HCT116 (cell line): ENCODE measurements around the gene NR6A1. TPM values are rescaled to one million over a fixed set of nuclear protein-coding genes. Genes with fewer than 3 reads are reported as not detected.

ENCODE experiments used
- ATAC-seq: fragments of 200-7000 bp; cut with Tn5 transposase; 2 replicates; pipeline ENCODE4 v1.9.1; 2020; ENCODE audit warnings: mild to moderate bottlenecking, moderate library complexity
- BruUV-seq: library from RNA; stranded (reverse); fragments of 400-500 nt; replicated peaks from 2 replicates; lab custom pipeline; 2021; lab: Mats Ljungman, UMichigan
- CTCF ChIA-PET: fragments of 300-600 bp; sonication (Branson Sonifier 250); formaldehyde crosslinking; loops from one replicate; lab custom pipeline; 2021; ENCODE audit warnings: antibody characterized with exemption; lab: Charles Lee
- POLR2A ChIA-PET: fragments of 300-600, 350-600 bp; sonication (Branson Sonifier 250); formaldehyde crosslinking; loops from one replicate; lab custom pipeline; 2021; ENCODE audit warnings: antibody characterized with exemption; lab: Charles Lee
- RAD21 ChIA-PET, 2 experiments: fragments of 300-600 bp; sonication (Branson Sonifier 250); formaldehyde crosslinking; loops; one replicate each; lab custom pipeline; 2023; ENCODE audit warnings: low total read pairs in 2 of 2; ENCODE audit not compliant: uncharacterized antibody in 2 of 2, unreplicated experiment in 2 of 2, low non-redundant PET in 1 of 2; lab: Charles Lee
- DNase-seq: peaks from one replicate; pipeline ENCODE4 v3.0.0-alpha.2; 2010; ENCODE audit warnings: low read depth, low spot score
- H2AFZ ChIP-seq: fragments of 200-600 bp; shearing (Covaris generic), sonication (generic); 2 replicates; pipeline ENCODE4 v1.6.1; 2017; ENCODE audit warnings: low read depth, mixed run types, mixed read lengths, antibody characterized with exemption, low read length; ENCODE audit not compliant: poor library complexity, severe bottlenecking
- H3K27ac ChIP-seq: 2 replicates; pipeline ENCODE4 v1.5.1; 2012; ENCODE audit warnings: low read depth, low read length
- H3K27me3 ChIP-seq: fragments of 200-600 bp; sonication (generic); 2 replicates; pipeline ENCODE4 v1.6.1; 2016; ENCODE audit warnings: mixed run types, low read length, mixed read lengths; ENCODE audit not compliant: insufficient read depth
- H3K36me3 ChIP-seq, 2 experiments: fragments of 200-500 bp in 1 of 2; fragments of 200-600 bp in 1 of 2; sonication (Bioruptor generic) in 1 of 2; sonication (generic) in 1 of 2; 2 replicates each; pipeline versions ENCODE4 v1.5.1 to v1.6.1; 2014 to 2016; ENCODE audit warnings: low read length in 2 of 2, inconsistent platforms in 1 of 2, mixed read lengths in 1 of 2, mixed run types in 1 of 2; ENCODE audit not compliant: insufficient read depth in 2 of 2, control insufficient read depth in 1 of 2
- H3K4me1 ChIP-seq, 2 experiments: fragments of 200-600 bp in 1 of 2; sonication (generic) in 1 of 2; 2 replicates each; pipeline versions ENCODE4 v1.5.1 to v1.6.1; 2012 to 2017; ENCODE audit warnings: low read length in 2 of 2, inconsistent platforms in 1 of 2, mild to moderate bottlenecking in 1 of 2, mixed read lengths in 1 of 2, mixed run types in 1 of 2, moderate library complexity in 1 of 2; ENCODE audit not compliant: insufficient read depth in 2 of 2, control insufficient read depth in 1 of 2
- H3K4me2 ChIP-seq: fragments of 200-600 bp; sonication (generic); 2 replicates; pipeline ENCODE4 v1.6.1; 2017; ENCODE audit warnings: mixed run types, low read length, mixed read lengths
- H3K4me3 ChIP-seq, 2 experiments: fragments of 200-600 bp in 1 of 2; sonication (generic) in 1 of 2; replicated peaks in 1 of 2; 2 replicates each; pipeline ENCODE4 v1.5.1; 2011 to 2016; ENCODE audit warnings: low read length in 2 of 2, control low read depth in 1 of 2, low read depth in 1 of 2, mild to moderate bottlenecking in 1 of 2, mixed read lengths in 1 of 2, mixed run types in 1 of 2
- H3K79me2 ChIP-seq: fragments of 200-600 bp; sonication (generic); 2 replicates; pipeline ENCODE4 v1.6.1; 2017; ENCODE audit warnings: mild to moderate bottlenecking, mixed run types, low read length, moderate library complexity, mixed read lengths; ENCODE audit not compliant: insufficient read depth
- H3K9ac ChIP-seq: fragments of 200-600 bp; sonication (generic); 2 replicates; pipeline ENCODE4 v1.6.1; 2016; ENCODE audit warnings: low read length, mixed read lengths
- H3K9me2 ChIP-seq: fragments of 200-600 bp; sonication (generic), shearing (Covaris generic); 2 replicates; pipeline ENCODE4 v1.6.1; 2017; ENCODE audit warnings: mixed run types, mild to moderate bottlenecking, moderate library complexity; ENCODE audit not compliant: insufficient read depth
- H3K9me3 ChIP-seq, 2 experiments: fragments of 200-500 bp in 1 of 2; fragments of 200-600 bp in 1 of 2; sonication (Bioruptor generic) in 1 of 2; sonication (generic) in 1 of 2; 2 replicates each; pipeline ENCODE4 v1.6.1; 2014 to 2017; ENCODE audit warnings: low read length in 2 of 2, mixed read lengths in 2 of 2, inconsistent platforms in 1 of 2, low read depth in 1 of 2, mild to moderate bottlenecking in 1 of 2, mixed run types in 1 of 2, moderate library complexity in 1 of 2; ENCODE audit not compliant: control insufficient read depth in 1 of 2, insufficient read depth in 1 of 2
- H4K20me1 ChIP-seq: fragments of 200-600 bp; sonication (generic), shearing (Covaris generic); 2 replicates; pipeline ENCODE4 v1.6.1; 2017; ENCODE audit warnings: mixed run types, mild to moderate bottlenecking, moderate library complexity; ENCODE audit not compliant: insufficient read depth
- CEBPB ChIP-seq: IDR thresholded peaks from 2 replicates; pipeline ENCODE4 v1.6.1; 2012; ENCODE audit warnings: low read depth
- ELF1 ChIP-seq: IDR thresholded peaks from 2 replicates; pipeline ENCODE4 v1.6.1; 2012; ENCODE audit warnings: low read depth, borderline replicate concordance
- EZH2phosphoT487 ChIP-seq: fragments of 200-600 bp; IDR thresholded peaks from 2 replicates; pipeline ENCODE4 v1.6.1; 2018; ENCODE audit warnings: antibody characterized with exemption, borderline replicate concordance
- JUND ChIP-seq: IDR thresholded peaks from 2 replicates; pipeline ENCODE4 v1.6.1; 2012
- POLR2A ChIP-seq: IDR thresholded peaks from 2 replicates; pipeline ENCODE4 v1.7.0; 2011; ENCODE audit warnings: borderline replicate concordance; ENCODE audit not compliant: insufficient read depth, insufficient read length; ENCODE audit errors: extremely low read depth
- POLR2AphosphoS5 ChIP-seq: IDR thresholded peaks from 2 replicates; pipeline ENCODE4 v1.6.1; 2011; ENCODE audit warnings: mild to moderate bottlenecking, low read depth, low read length, moderate library complexity
- RAD21 ChIP-seq: IDR thresholded peaks from 2 replicates; pipeline ENCODE4 v1.6.1; 2012; ENCODE audit warnings: low read depth, mild to moderate bottlenecking
- SP1 ChIP-seq: IDR thresholded peaks from 2 replicates; pipeline ENCODE4 v1.6.1; 2012; ENCODE audit warnings: low read depth
- TCF7L2 ChIP-seq: IDR thresholded peaks from 2 replicates; pipeline ENCODE4 v1.7.0; 2011; ENCODE audit warnings: borderline replicate concordance, inconsistent platforms; ENCODE audit not compliant: insufficient read depth, insufficient read length; ENCODE audit errors: extremely low read depth
- ZNF274 ChIP-seq: fragments of 200-500 bp; sonication (Bioruptor generic); IDR thresholded peaks from 2 replicates; pipeline ENCODE4 v1.6.1; 2014; ENCODE audit warnings: mild to moderate bottlenecking, low read depth, low read length, inconsistent platforms
- intact Hi-C: fragments of 100-400 bp; cut with micrococcal nuclease; formaldehyde crosslinking; loops from 2 replicates; pipeline ENCODE4 v1.10.0; 2022
- total RNA-seq: library from RNA; stranded (reverse); gene quantifications from one replicate; pipeline ENCODE4 v1.2.1, GENCODE V29; 2021; ENCODE audit not compliant: unreplicated experiment
- TF ChIP-seq, protein P1 (sequence below): IDR thresholded peaks from 2 replicates; pipeline ENCODE4 v1.6.1; 2012
- TF ChIP-seq, protein P2 (sequence below): IDR thresholded peaks from 2 replicates; pipeline ENCODE4 v1.6.1; 2012
- TF ChIP-seq, protein P3 (sequence below), 3 experiments: fragments of 200-600 bp in 1 of 3; sonication (generic) in 1 of 3; IDR thresholded peaks in 2 of 3; conservative IDR thresholded peaks in 1 of 3; 2 replicates each; pipeline ENCODE4 v1.5.1; 2012 to 2017; ENCODE audit warnings: low read depth in 2 of 3, low read length in 2 of 3, antibody characterized with exemption in 1 of 3, borderline replicate concordance in 1 of 3, control low read depth in 1 of 3, mild to moderate bottlenecking in 1 of 3, mixed read lengths in 1 of 3, mixed run types in 1 of 3, moderate library complexity in 1 of 3; ENCODE audit not compliant: insufficient read depth in 1 of 3
- TF ChIP-seq, protein P4 (sequence below): IDR thresholded peaks from 2 replicates; pipeline ENCODE4 v1.6.1; 2011; ENCODE audit warnings: mild to moderate bottlenecking, low read length, moderate library complexity; ENCODE audit not compliant: insufficient replicate concordance; ENCODE audit errors: extremely low read depth

The NR6A1 gene
- total RNA-seq, 1 experiment from 2014 or later: 9.9 TPM

DNA sequence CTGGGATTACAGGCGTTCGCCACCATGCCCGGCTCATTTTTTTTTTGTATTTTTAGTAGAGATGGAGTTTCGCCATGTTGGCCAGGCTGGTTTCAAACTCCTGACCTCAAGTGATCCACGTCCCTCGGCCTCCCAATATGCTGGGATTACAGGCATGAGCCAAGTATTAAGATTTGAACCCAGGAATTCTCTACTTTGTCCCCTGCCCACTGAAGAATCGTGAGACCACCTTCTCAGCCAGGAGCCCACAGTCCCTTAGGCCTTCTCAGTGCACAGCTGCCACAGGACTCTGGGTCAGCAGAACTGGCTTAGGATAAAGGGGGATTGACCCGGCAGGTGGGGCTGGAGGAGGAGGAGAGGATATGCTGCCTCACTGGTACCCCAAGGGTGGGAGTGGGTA is 19.2 kb upstream of the NR6A1 start:
- Histone ChIP-seq H3K4me2 (no peak overlapping the region), H3K36me3 (no peaks in the 10 kb centered on the region), H2AFZ (no peak overlapping the region), H3K27me3 (no peaks in the 10 kb centered on the region), H3K9me3 (no peaks in the 10 kb centered on the region), H3K4me3 (no peak overlapping the region), H3K79me2 (no peaks in the 10 kb centered on the region), H3K4me1 (peaks cover 3 to 20% of the 10 kb centered on the region in 2 experiments; a peak in 3 of 4 replicates), H3K27ac (no peak overlapping the region), H3K9ac (no peak overlapping the region), H3K9me2 (no peaks in the 10 kb centered on the region), H4K20me1 (no peaks in the 10 kb centered on the region)
- TF ChIP-seq, protein P1, sequence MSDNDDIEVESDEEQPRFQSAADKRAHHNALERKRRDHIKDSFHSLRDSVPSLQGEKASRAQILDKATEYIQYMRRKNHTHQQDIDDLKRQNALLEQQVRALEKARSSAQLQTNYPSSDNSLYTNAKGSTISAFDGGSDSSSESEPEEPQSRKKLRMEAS: no peak
- TF ChIP-seq, protein P2, sequence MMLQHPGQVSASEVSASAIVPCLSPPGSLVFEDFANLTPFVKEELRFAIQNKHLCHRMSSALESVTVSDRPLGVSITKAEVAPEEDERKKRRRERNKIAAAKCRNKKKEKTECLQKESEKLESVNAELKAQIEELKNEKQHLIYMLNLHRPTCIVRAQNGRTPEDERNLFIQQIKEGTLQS: no peak
- TF ChIP-seq TCF7L2 (no peak), POLR2AphosphoS5 (no peak), POLR2A (no peak), EZH2phosphoT487 (no peak), SP1 (no peak), ZNF274 (no peak), RAD21 (no peak), CEBPB (no peak), ELF1 (no peak), JUND (no peak)
- TF ChIP-seq, protein P3, sequence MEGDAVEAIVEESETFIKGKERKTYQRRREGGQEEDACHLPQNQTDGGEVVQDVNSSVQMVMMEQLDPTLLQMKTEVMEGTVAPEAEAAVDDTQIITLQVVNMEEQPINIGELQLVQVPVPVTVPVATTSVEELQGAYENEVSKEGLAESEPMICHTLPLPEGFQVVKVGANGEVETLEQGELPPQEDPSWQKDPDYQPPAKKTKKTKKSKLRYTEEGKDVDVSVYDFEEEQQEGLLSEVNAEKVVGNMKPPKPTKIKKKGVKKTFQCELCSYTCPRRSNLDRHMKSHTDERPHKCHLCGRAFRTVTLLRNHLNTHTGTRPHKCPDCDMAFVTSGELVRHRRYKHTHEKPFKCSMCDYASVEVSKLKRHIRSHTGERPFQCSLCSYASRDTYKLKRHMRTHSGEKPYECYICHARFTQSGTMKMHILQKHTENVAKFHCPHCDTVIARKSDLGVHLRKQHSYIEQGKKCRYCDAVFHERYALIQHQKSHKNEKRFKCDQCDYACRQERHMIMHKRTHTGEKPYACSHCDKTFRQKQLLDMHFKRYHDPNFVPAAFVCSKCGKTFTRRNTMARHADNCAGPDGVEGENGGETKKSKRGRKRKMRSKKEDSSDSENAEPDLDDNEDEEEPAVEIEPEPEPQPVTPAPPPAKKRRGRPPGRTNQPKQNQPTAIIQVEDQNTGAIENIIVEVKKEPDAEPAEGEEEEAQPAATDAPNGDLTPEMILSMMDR (IDR thresholded peaks at IDR 0.05 in 2 of 3, conservative IDR thresholded peaks at IDR 0.05 in 1 of 3; ENCODE audit: borderline replicate concordance in 1 of 3, insufficient read depth in 1 of 3, low read depth in 2 of 3, low read length in 2 of 3): no peak
- TF ChIP-seq, protein P4, sequence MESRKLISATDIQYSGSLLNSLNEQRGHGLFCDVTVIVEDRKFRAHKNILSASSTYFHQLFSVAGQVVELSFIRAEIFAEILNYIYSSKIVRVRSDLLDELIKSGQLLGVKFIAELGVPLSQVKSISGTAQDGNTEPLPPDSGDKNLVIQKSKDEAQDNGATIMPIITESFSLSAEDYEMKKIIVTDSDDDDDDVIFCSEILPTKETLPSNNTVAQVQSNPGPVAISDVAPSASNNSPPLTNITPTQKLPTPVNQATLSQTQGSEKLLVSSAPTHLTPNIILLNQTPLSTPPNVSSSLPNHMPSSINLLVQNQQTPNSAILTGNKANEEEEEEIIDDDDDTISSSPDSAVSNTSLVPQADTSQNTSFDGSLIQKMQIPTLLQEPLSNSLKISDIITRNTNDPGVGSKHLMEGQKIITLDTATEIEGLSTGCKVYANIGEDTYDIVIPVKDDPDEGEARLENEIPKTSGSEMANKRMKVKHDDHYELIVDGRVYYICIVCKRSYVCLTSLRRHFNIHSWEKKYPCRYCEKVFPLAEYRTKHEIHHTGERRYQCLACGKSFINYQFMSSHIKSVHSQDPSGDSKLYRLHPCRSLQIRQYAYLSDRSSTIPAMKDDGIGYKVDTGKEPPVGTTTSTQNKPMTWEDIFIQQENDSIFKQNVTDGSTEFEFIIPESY: no peak
- DNase-seq (no peak), ATAC-seq (no peak)
- ChIA-PET POLR2A (no interaction called here), CTCF (interaction anchor here (1.8 to 2.8 kb wide), 2 partner anchors 11 to 62 kb away, joined by 6 to 13 read pairs; partner anchors contain the start of gene WDR38), RAD21 (no interaction called here)
- intact Hi-C loops: no loop called here
- BruUV-seq: no TSS peak
